ENCODE data around the gene SLC2A4RG.
"Not testable (repeated sequence)": the region's sequence is repeated elsewhere in the genome, so short reads cannot be mapped to it uniquely, and the experiment has no call there.

The SLC2A4RG gene

DNA sequence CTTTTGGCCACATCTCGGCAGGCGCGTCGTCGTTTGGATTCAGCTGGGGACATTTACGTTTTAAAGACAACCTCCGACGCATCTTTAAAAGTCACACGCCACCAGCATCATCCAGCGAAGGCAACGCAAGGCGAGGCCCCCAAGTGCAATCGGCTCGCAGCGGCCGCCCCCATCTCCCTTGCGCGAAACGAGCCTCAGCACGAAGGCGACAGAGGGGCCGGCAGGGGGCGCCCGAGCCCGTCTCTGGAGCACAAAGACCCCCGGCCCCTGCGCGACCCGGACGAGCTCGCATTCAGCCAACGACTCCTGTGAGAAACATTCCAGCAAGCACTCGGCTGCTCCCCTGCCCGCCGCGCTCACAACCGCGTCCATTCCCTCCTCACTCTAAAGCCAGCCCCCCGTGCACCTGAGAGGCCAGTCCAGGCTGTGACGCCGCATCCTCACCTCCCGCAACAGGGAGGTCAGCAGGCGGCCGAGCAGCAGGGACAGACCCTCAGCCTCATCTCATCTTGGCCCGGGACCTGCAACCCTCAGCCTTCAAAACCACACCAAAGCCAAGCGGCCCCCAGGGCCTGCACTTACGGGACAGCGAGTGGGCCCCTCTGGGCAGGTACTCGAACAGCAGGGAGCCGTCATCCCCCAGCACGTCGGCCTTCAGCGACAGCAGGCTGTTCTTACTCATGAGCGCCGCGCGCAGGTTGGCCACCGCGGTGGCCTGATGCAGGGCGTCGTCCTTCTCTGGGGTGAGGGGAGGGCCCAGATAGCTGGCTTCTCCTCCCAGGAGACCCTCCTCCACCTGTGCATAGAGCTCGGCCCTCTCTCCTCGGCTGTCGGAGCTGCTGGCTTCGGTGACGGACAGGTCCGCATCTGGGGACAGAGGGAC is 35.8 kb downstream of the SLC2A4RG start:
- DNase-seq (ENCODE audit: low read depth, low spot score): peak; percentile 90

DNA sequence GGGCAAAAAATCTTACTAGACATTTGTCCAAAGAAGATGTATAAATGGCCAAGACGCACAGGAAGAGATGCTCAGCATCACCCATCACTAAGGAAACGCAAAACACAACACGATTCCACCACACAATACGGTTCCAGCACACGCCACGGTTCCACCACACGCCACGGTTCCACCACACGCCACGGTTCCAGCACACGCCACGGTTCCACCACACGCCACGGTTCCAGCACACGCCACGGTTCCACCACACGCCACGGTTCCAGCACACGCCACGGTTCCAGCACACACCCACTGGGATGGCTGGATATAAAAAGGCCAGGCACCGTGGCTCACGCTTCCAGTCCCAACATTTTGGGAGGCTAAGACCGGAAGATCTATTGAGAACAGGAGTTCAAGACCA is 37.3 kb downstream of the SLC2A4RG start:
- DNase-seq (ENCODE audit: low read depth, low spot score): not testable (repeated sequence)

- no peak for DNase-seq (ENCODE audit: low read depth, low spot score)
These were observed 38.0 kb downstream of the SLC2A4RG start for GRCh38 chr20:63777614-63778013.

DNA sequence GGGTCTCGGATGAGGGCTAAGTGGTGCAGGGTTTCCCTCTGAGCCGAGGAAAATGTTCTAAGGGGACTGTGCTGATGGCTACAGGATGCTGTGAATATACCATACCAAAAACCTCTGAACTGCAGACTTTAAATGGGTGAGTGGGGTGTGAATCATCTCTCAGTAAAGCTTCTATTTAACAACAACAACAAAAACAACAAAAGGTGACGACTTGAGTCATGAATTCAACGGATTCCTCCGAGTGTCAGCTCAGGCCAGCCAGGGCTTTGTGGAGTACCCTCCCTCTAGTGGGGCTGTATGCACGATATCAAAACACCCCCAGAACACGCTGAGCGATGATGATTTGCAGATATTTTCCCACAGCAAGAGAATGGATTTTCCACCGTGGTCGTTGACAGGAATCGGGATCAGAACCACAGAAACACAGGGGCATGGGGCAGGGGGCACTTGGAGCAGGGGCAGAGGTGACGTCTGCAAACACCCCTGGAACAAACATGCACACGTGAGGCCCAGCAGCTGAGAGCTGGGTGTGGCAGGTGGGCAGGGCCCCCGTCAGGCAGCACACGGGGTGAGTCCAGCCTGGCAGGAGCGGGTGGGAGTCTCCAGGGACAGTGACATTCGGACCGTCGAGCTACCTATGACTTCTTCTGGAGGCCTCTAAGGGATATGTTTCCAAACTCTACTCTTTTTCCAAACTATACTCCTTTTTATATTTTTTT is 38.6 kb downstream of the SLC2A4RG start:
- no peak for DNase-seq (ENCODE audit: low read depth, low spot score)

- no peak for DNase-seq (ENCODE audit: low read depth, low spot score)
These were observed 39.3 kb downstream of the SLC2A4RG start for GRCh38 chr20:63778857-63779256.

GRCh38 chr20:63781181-63781580 is 41.6 kb downstream of the SLC2A4RG start:
- DNase-seq (ENCODE audit: low read depth, low spot score): no peak

DNA sequence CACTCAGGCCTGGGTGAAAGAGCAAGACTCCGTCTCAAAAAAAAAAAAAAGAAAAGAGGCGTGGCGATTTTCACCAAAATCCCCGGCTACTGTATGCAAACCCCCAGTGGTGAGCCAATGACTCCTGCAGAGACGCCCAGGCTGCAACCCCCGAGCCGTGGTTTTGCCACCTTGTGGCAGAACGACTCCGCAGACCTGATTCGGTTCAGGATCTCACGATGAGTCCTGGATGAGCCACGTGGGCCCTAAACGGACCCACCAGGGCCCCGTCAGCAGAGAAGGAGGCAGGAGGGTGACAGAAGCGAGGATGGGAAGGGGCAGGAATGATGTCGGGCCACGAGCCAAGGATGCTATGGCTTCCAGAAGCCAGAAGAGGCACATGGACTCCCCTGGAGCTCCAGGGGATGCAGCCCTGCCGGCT is 42.5 kb downstream of the SLC2A4RG start:
- peak; percentile 70 for DNase-seq (ENCODE audit: low read depth, low spot score)

DNA sequence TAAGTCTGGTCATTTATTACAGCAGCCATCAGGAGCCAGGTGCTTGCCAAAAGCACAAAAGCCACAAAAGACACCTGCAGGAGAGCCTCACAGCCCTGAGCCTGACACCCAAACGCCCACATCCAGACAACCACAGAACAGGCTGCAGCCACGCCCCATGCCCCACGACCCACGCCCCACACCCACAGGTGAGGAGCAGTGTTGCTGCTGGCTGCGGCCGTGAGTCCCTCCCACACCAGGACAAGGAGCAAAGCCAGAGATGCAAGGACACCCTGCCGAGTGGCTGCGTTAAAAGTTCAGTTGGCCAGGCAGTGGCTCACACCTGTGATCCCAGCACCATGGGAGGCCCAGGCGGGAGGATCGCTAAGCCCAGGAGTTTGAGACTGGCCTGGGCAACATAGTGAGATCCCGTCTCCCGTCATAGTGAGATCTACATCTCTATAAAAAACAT is 43.0 kb downstream of the SLC2A4RG start:
- DNase-seq (ENCODE audit: low read depth, low spot score): no peak

- DNase-seq (ENCODE audit: low read depth, low spot score): no peak
These were observed 44.4 kb downstream of the SLC2A4RG start for GRCh38 chr20:63783970-63784369.

- DNase-seq (ENCODE audit: low read depth, low spot score): no peak
These were observed 46.1 kb downstream of the SLC2A4RG start for GRCh38 chr20:63785691-63786131.

DNA sequence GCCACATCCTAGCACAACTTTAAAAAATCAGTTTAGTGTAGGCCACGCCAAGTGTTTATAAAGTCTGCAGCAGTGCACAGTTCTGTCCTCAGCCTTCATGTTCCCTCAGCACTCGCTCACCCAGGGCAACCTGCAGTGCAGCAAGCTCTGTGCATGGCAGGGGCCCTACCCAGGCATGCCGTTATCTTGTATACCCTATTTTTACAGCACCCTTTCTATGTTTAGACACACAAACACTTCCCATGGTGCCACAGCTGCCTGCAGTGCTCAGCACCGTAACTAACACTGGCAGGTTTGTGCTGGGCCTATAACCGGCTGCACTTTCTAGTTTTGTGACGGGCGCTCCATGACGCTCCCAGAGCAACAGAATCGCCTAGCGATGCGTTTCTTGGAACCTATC is 47.7 kb downstream of the SLC2A4RG start:
- no peak for DNase-seq (ENCODE audit: low read depth, low spot score)

- DNase-seq (ENCODE audit: low read depth, low spot score): no peak
These were observed 48.2 kb downstream of the SLC2A4RG start for GRCh38 chr20:63787749-63788148.

DNA sequence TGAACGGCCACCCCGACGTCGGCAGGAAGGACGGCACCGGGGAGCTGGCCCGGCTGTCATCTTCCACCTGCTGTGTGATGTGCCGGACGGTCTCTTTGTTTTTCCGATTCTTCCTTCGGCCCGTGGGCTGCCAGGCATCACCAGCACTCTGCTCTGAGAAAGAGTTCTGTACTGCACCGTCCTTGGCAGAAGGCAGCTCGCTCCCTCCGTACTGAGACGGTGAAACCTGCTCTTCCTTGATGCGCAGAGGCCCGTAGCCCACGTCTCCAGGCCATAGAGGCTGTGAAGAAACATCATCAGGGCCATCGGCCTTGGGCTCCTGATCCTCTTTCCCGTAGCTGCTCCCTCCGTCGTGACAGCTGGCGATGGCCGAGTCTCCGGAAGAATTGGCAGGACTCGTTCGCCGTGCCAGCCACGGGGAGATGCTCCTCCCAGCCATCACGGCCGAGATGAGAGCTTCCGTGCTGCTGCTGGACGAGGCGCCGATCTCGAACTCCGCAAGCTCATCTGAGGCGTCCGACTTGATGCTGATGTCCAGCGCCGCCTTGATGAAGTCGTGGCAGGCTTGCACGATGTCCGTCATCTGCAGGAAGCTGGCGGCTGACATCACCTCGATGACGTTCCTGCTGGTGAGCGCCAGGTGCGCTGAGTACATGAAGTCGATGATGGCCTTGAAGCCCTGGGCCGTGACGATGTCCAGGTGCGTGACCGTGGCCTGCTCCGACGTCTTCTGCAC is 50.4 kb downstream of the SLC2A4RG start:
- no peak for DNase-seq (ENCODE audit: low read depth, low spot score)

GRCh38 chr20:63790572-63791168 is 51.1 kb downstream of the SLC2A4RG start:
- DNase-seq (ENCODE audit: low read depth, low spot score): no peak

DNA sequence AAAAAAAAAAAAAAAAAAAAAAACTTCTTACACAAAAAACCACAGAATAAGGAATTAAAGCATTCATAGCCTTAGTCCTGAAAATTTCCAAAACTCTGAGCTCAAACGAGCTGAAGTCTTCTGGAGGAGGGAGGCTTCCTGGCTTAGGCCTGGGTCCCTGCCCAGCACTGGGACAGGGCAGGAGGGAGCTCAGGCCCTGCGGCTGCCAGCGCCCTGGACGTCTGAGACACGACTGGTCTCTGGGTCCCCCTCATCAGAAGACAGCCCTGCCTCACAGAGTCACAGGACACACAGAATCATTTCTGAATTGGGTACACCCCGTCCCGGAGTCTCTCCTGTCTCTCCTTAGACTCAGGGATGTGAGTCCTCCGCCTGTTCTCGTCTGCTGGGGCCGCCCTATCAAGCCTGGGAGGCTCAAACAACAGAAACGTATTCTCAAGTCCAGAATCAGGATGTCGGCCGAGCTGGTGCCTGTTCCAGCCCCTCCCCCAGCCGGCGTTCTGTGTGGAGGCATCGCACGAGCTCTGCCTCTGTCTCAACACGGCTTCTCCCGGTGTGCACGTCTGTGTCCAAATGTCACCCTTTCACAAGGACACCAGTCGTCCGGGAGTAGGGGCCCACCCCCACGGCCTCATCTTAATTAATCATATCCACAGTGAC is 52.1 kb downstream of the SLC2A4RG start:
- DNase-seq (ENCODE audit: low read depth, low spot score): peak; percentile 32

GRCh38 chr20:63792866-63793265 is 53.3 kb downstream of the SLC2A4RG start:
- DNase-seq (ENCODE audit: low read depth, low spot score): no peak
